ENCODE measurements around the gene PTPN2.
"Not testable (repeated sequence)": the region's sequence is repeated elsewhere in the genome, so short reads cannot be mapped to it uniquely, and the experiment has no call there.

Gene PTPN2

GRCh38 chr18:12772111-12772510 lies 111.9 kb downstream of the PTPN2 start:
- no peak for DNase-seq (ENCODE audit: low read depth in 2 of 2)

GRCh38 chr18:12770469-12771219 lies 113.4 kb downstream of the PTPN2 start:
- DNase-seq (ENCODE audit: low read depth in 2 of 2) = no peak

GRCh38 chr18:12769644-12770440 lies 114.2 kb downstream of the PTPN2 start:
- no peak for DNase-seq (ENCODE audit: low read depth in 2 of 2)

GRCh38 chr18:12769136-12769535 lies 114.9 kb downstream of the PTPN2 start:
- no peak for DNase-seq (ENCODE audit: low read depth in 2 of 2)

- DNase-seq (ENCODE audit: low read depth in 2 of 2) = no peak
These were observed 115.4 kb downstream of the PTPN2 start for GRCh38 chr18:12768625-12769024.

GRCh38 chr18:12767580-12768155 lies 116.4 kb downstream of the PTPN2 start:
- DNase-seq (ENCODE audit: low read depth in 2 of 2) = no peak

- no peak for DNase-seq (ENCODE audit: low read depth in 2 of 2)
These were observed 117.0 kb downstream of the PTPN2 start for GRCh38 chr18:12766986-12767433.

GRCh38 chr18:12765586-12765985 lies 118.5 kb downstream of the PTPN2 start:
- DNase-seq (ENCODE audit: low read depth in 2 of 2) = no peak

- DNase-seq (ENCODE audit: low read depth in 2 of 2) = no peak
These were observed 118.9 kb downstream of the PTPN2 start for GRCh38 chr18:12765126-12765525.

- DNase-seq (ENCODE audit: low read depth in 2 of 2) = not testable (repeated sequence)
These were observed 125.5 kb downstream of the PTPN2 start for GRCh38 chr18:12758566-12758965.

GRCh38 chr18:12756619-12757239 lies 127.3 kb downstream of the PTPN2 start:
- not testable (repeated sequence) for DNase-seq (ENCODE audit: low read depth in 2 of 2)

GRCh38 chr18:12755606-12756005 lies 128.4 kb downstream of the PTPN2 start:
- DNase-seq (ENCODE audit: low read depth in 2 of 2) = not testable (repeated sequence)

- no peak for DNase-seq (ENCODE audit: low read depth in 2 of 2)
These were observed 129.5 kb downstream of the PTPN2 start for GRCh38 chr18:12754511-12754910.

- no peak for DNase-seq (ENCODE audit: low read depth in 2 of 2)
These were observed 132.1 kb downstream of the PTPN2 start for GRCh38 chr18:12751891-12752290.

GRCh38 chr18:12751503-12751884 lies 132.5 kb downstream of the PTPN2 start:
- no peak for DNase-seq (ENCODE audit: low read depth in 2 of 2)

GRCh38 chr18:12750715-12751502 lies 133.1 kb downstream of the PTPN2 start:
- DNase-seq (ENCODE audit: low read depth in 2 of 2) = no peak

GRCh38 chr18:12750076-12750714 lies 133.8 kb downstream of the PTPN2 start:
- DNase-seq (ENCODE audit: low read depth in 2 of 2) = no peak

GRCh38 chr18:12749121-12749520 lies 134.9 kb downstream of the PTPN2 start:
- DNase-seq (ENCODE audit: low read depth in 2 of 2) = no peak

- no peak for DNase-seq (ENCODE audit: low read depth in 2 of 2)
These were observed 135.4 kb downstream of the PTPN2 start for GRCh38 chr18:12748671-12749070.

- DNase-seq (ENCODE audit: low read depth in 2 of 2) = no peak
These were observed 136.3 kb downstream of the PTPN2 start for GRCh38 chr18:12747530-12748315.
